NCI-H345 treated with DMSO at 0.1 percent for 48 hours (cell line): ENCODE measurements around the gene PDCL2.

Source experiments
- DNase-seq: peaks from one replicate; lab custom pipeline; 2025; ENCODE audit not compliant: unreplicated experiment; lab: John Stamatoyannopoulos, UW

Gene PDCL2

GRCh38 chr4:55540271-55540670 lies 51.8 kb downstream of the PDCL2 start:
- DNase-seq, result no peak

- DNase-seq, result no peak
Observed at GRCh38 chr4:55539658-55540057, 52.4 kb downstream of the PDCL2 start.

DNA sequence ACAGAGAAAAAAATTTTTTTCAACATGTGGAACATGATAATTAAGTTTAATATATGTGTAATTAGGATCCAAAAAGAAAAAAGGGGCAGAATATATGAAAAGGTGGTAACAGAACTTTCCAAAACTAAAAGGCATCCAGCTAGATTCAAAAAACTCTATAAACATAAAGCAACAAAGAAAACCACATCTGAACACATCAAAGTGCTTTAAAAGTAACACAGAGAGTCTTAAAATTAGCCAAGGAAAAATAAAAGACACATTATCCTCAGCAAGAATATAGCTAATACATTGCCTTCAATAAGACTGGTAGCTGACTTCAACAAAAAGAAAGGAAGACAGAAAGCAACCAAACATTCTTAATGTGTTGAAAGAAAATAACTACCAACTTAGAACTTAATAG lies 53.5 kb downstream of the PDCL2 start:
- DNase-seq, result no peak

- no peak for DNase-seq
Observed at GRCh38 chr4:55534306-55534705, 57.7 kb downstream of the PDCL2 start.

DNA sequence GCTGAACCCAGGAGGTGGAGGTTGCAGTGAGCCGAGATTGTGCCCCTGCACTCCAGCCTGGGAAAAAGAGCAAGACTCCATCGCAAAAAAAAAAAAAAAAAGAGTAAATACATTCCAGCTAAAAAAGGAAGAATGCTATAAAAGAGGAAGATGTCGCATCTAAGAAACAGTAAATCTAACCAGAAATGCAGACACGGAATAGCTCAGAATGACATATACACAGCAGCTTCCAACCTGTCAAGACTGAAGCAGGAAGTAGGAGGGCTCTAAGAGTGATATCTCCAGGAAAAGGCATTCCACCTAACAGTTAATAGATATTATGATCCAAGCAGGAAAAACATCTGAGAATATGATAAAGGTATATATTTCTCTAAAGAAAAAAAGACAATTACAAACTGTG lies 61.4 kb downstream of the PDCL2 start:
- no peak for DNase-seq

DNA sequence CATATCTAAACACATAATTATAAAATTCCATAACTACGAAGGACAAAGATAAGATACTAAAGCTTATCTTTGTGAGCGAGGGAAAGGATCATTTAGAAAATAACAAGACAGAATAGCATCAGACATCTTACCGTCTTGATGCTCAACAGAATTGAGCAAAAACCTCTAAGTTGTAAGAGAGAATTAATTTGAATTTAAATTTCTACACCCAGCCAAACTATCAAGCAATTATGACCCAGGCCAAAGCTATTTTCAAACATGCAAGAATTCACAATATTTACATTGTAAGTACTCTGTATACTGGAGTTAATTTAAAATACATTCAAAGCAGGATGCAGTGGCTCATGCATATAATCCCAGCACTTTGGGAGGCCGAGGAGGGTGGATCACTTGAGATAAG lies 61.9 kb downstream of the PDCL2 start:
- no peak for DNase-seq

GRCh38 chr4:55528491-55528890 lies 63.6 kb downstream of the PDCL2 start:
- DNase-seq, result no peak

- no peak for DNase-seq
Observed at GRCh38 chr4:55524844-55525571, 67.0 kb downstream of the PDCL2 start.

DNA sequence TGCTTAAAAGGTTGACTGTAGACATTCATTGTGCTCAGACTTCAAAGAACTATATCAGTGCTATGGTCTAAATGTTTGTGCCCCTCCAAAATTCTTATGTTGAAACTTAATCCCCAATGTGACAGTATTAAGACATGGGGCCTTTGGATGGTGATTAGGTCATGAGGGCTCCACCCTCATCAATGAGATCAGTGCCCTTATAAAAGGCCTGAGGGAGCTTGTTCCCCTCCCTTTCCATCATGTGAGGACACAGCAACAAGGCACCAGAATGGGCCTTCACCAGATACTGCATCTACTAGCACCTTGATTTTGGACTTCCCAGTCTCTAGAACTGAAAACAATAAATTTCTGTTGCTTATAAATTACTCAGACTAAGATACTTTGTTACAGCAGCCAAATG lies 73.6 kb downstream of the PDCL2 start:
- DNase-seq, result no peak

- DNase-seq, result no peak
Observed at GRCh38 chr4:55517526-55518229, 74.4 kb downstream of the PDCL2 start.

DNA sequence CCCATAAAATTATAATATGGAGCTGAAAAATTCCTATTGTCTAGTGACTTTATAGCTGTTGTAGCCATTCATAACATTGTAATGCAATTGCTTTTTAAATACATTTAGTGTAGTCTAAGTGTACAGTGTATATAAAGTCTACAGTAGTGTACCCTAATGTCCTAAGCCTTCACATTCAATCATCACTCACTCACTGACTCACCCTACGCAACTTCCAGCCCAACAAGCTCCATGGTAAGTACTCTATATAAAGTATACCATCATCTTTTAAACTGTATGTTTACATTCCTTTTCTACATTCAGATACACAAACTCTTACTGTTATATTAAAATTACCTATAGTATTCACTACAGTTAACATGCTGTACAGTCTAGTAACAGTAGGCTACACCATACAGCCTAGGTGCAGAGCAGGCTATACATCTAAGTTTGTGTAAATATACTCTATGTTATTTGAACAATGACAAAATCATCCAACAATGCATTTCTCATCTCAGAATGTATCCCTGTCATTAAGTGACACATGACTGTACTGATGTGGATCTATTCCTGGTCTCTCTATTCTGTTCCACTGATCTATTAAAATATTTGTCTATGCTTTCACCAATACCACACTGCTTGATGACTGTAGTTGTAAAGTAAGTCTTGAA lies 79.0 kb downstream of the PDCL2 start:
- no peak for DNase-seq

DNA sequence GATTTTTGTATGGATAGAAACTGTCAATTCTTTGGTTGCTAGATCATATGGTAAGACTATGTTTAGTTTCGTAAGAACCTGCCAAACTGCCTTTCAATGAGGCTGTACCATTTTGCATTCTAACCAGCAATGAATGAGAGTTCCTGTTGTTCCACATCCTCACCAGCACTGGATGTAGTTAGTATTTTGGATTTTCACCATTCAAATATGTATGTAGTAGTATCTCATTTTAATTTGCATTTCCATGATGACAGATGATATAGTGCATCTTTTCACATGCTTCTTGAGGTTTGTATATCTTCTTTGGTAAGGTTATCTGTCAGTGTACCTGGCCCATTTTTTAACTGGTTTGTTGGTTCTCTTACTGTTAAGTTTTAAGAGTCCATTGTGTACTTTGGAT lies 80.0 kb downstream of the PDCL2 start:
- no peak for DNase-seq

DNA sequence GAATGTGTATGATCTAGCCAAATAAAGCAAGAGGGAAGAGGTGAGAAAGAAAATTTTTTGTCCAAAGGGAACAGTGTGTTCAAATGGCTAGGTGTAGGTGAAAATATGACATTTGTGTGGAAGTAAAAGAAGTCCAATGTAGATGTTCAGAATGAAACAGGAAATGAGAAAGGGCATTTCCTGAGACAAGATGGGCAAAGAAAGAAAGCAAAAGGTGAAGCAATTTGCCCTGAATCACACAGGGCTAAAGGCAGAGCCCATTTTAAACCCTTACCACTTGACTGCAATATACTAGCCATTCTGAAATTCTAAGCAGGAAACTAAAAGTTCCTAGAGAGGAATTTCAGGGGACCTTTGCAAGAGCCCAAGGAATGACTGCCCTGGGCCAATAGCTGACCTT lies 81.4 kb downstream of the PDCL2 start:
- no peak for DNase-seq

DNA sequence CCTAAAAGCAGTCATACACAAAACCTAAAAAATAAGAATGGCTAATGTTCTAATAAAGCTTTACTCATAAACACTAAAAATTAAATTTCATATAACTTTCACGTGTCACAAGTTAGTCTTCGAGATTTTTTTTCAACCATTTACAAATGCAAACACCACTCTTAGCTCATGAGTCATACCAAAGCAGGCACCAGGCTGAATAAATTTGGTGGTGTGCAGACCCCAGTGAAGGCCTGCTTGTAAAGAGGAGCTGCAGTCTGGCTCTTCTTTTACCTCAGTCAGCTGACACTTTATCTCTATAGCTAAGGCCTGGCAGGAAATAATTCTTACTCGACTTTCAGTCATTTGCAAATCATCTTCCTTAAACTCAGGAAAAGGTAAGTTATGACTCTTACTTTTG lies 82.8 kb downstream of the PDCL2 start:
- DNase-seq, result no peak

DNA sequence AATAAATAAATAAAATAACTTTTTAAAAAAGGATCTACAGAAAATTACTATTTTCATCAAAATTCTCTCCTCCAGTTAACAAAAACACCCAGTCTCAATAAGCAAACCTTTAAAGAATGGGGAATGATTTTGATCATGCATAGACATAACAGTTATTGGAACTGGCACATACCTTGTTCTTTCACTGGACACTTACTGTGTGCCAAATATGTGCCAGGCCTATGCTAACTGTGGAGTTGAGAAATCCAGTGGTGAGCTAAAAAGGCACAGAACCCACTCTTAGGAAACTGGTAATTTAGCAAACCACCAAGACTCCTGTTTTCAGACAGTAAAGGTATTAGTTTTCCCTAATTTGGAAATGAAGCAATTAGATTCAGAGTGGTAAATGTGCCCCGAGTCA lies 84.4 kb downstream of the PDCL2 start:
- DNase-seq, result no peak
